Measurements from ENCODE around the gene ZNF511.

- TF ChIP-seq CTCF (IDR thresholded peaks at IDR 0.05) (no peak), POLR2A (IDR thresholded peaks at IDR 0.05) (no peak)
Measured at GRCh38 chr10:133314911-133315310, 6.2 kb downstream of the ZNF511 start.
